ENCODE measurements around the gene LRFN2. TPM values are rescaled to one million over a fixed set of nuclear protein-coding genes. Genes with fewer than 3 reads are reported as not detected.

The LRFN2 gene
- total RNA-seq, 1 experiment from 2014 or later = not detected

- Mint-ChIP-seq H3K27ac (ENCODE audit: unreplicated experiment) (no peak overlapping the region), H3K9me3 (ENCODE audit: unreplicated experiment) (no peaks in the 10 kb centered on the region), H3K4me3 (ENCODE audit: unreplicated experiment) (no peak overlapping the region), H3K4me1 (ENCODE audit: low read depth, unreplicated experiment) (no peaks in the 10 kb centered on the region), H3K27me3 (ENCODE audit: insufficient read depth, unreplicated experiment) (peaks cover 16% of the 10 kb centered on the region), H3K36me3 (ENCODE audit: insufficient read depth, unreplicated experiment) (no peaks in the 10 kb centered on the region)
- Histone ChIP-seq H3K4me3 (ENCODE audit: low read depth, low read length) (no peak overlapping the region), H3K27me3 (replicated peaks; ENCODE audit: control insufficient read depth, insufficient read depth, low read length) (no peaks in the 10 kb centered on the region; the same call in none of the 2 replicates), H3K9me3 (no peaks in the 10 kb centered on the region), H3K36me3 (ENCODE audit: control insufficient read depth, insufficient read depth, low read length) (no peaks in the 10 kb centered on the region), H3K4me1 (no peaks in the 10 kb centered on the region)
- no peak for TF ChIP-seq CTCF (IDR thresholded peaks at IDR 0.05; ENCODE audit: insufficient read depth in 1 of 2, low read depth in 1 of 2, low read length in 1 of 2, severe bottlenecking in 1 of 2, unreplicated experiment in 1 of 2)
- BruUV-seq (replicated peaks) = no TSS peak
- DNase-seq = no peak
- ChIA-PET POLR2A (no interaction called here), CTCF (no interaction called here)
- intact Hi-C loops (cut with micrococcal nuclease; ENCODE audit: unreplicated experiment) = no loop called here
These were observed 12.4 kb upstream of the LRFN2 start for GRCh38 chr6:40599555-40599954.

- Histone ChIP-seq H3K4me1 (no peaks in the 10 kb centered on the region), H3K4me3 (ENCODE audit: low read depth, low read length) (no peak overlapping the region), H3K9me3 (no peaks in the 10 kb centered on the region), H3K27me3 (replicated peaks; ENCODE audit: control insufficient read depth, insufficient read depth, low read length) (no peaks in the 10 kb centered on the region; the same call in none of the 2 replicates), H3K36me3 (ENCODE audit: control insufficient read depth, insufficient read depth, low read length) (no peaks in the 10 kb centered on the region)
- Mint-ChIP-seq H3K27me3 (ENCODE audit: insufficient read depth, unreplicated experiment) (peaks cover 16% of the 10 kb centered on the region), H3K36me3 (ENCODE audit: insufficient read depth, unreplicated experiment) (no peaks in the 10 kb centered on the region), H3K4me1 (ENCODE audit: low read depth, unreplicated experiment) (no peaks in the 10 kb centered on the region), H3K9me3 (ENCODE audit: unreplicated experiment) (no peaks in the 10 kb centered on the region), H3K27ac (ENCODE audit: unreplicated experiment) (no peak overlapping the region), H3K4me3 (ENCODE audit: unreplicated experiment) (no peak overlapping the region)
- DNase-seq = no peak
- no TSS peak for BruUV-seq (replicated peaks)
- ChIA-PET POLR2A (no interaction called here), CTCF (no interaction called here)
- TF ChIP-seq CTCF (IDR thresholded peaks at IDR 0.05; ENCODE audit: insufficient read depth in 1 of 2, low read depth in 1 of 2, low read length in 1 of 2, severe bottlenecking in 1 of 2, unreplicated experiment in 1 of 2) = no peak
- intact Hi-C loops (cut with micrococcal nuclease; ENCODE audit: unreplicated experiment) = no loop called here
These were observed 11.4 kb upstream of the LRFN2 start for GRCh38 chr6:40598516-40598915.

GRCh38 chr6:40597301-40597700 is 10.1 kb upstream of the LRFN2 start:
- POLR2A ChIA-PET = no interaction called here
- Histone ChIP-seq H3K4me1 (no peaks in the 10 kb centered on the region), H3K27me3 (replicated peaks; ENCODE audit: control insufficient read depth, insufficient read depth, low read length) (peaks cover 1% of the 10 kb centered on the region), H3K36me3 (ENCODE audit: control insufficient read depth, insufficient read depth, low read length) (no peaks in the 10 kb centered on the region), H3K4me3 (ENCODE audit: low read depth, low read length) (no peak overlapping the region), H3K9me3 (no peaks in the 10 kb centered on the region)
- peaks cover 19% of the 10 kb centered on the region for H3K27me3 Mint-ChIP-seq (ENCODE audit: insufficient read depth, unreplicated experiment)
- BruUV-seq (replicated peaks) = no TSS peak
- no peaks in the 10 kb centered on the region for H3K4me1 Mint-ChIP-seq (ENCODE audit: low read depth, unreplicated experiment)
- H3K27ac Mint-ChIP-seq (ENCODE audit: unreplicated experiment) = no peak overlapping the region
- H3K36me3 Mint-ChIP-seq (ENCODE audit: insufficient read depth, unreplicated experiment) = no peaks in the 10 kb centered on the region
- no peak for DNase-seq
- no peak for TF ChIP-seq CTCF (IDR thresholded peaks at IDR 0.05; ENCODE audit: insufficient read depth in 1 of 2, low read depth in 1 of 2, low read length in 1 of 2, severe bottlenecking in 1 of 2, unreplicated experiment in 1 of 2)
- intact Hi-C loops (cut with micrococcal nuclease; ENCODE audit: unreplicated experiment) = no loop called here
- no peaks in the 10 kb centered on the region for H3K9me3 Mint-ChIP-seq (ENCODE audit: unreplicated experiment)
- no peak overlapping the region for H3K4me3 Mint-ChIP-seq (ENCODE audit: unreplicated experiment)
- CTCF ChIA-PET = no interaction called here

Data from Caco-2 (cell line).